HG03159 (cell line): ENCODE measurements around the gene ALG5.
A peak's percentile ranks its signal among the peaks of the same experiment; 100 is the strongest.

Experiments used
- ATAC-seq: cut with Tn5 transposase; IDR thresholded peaks from one replicate; pipeline ENCODE4 v1.9.1; 2021; ENCODE audit warnings: mild to moderate bottlenecking, moderate library complexity; ENCODE audit not compliant: unreplicated experiment

Gene ALG5, protein sequence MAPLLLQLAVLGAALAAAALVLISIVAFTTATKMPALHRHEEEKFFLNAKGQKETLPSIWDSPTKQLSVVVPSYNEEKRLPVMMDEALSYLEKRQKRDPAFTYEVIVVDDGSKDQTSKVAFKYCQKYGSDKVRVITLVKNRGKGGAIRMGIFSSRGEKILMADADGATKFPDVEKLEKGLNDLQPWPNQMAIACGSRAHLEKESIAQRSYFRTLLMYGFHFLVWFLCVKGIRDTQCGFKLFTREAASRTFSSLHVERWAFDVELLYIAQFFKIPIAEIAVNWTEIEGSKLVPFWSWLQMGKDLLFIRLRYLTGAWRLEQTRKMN

DNA sequence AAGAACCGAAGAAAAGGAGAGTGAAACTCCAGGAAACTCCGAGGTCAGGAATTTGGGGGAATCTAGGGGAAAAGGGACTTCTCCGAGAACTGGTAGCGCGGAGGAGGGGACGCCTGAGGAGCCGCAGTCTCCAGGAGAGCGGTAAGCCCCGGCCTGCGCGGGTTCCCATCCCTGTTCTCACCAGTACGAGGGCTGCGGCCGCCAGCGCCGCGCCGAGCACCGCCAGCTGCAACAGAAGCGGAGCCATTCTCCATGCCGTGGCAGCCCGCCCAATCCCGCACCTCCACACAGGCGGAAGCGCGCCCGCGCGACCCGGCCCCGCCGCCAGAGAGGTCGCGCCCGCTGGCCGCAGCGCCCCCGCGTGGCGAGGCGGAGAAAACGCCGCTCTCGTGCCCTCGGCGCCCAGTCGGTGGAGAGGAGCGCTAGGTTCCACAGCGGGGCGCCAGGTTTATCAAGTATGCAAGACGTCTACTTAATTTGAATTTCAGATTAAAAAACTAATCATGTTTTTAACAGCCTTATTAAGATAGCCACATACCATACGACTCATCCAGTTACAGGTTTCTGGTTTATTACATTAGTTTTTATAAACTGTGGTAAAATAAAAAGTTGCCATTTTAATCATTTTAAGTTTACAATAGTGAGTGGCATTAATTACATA lies at the start of gene ALG5:
ALG5 (minus strand) TSS at position 287 of the 661 bp plus-strand sequence; CDS start at position 247, 40 bp downstream.
- ATAC-seq, result peak; percentile 67

DNA sequence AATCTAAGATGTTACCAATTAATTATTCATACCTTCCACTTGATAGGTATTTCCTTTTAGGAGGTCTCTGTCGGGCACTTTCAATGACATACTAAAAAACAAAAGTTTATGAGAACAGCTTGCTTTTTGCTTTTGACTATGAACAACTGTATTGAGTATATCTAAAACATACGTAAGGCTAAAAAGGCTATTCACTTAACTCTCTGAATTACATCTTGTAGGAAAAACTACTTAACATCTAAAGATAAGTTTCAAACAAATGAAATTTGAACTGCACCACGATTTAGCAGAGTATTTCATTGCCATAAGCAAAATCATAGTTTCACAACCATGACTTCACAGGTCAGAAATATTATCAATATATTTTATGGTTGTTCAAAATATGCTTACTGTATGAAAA lies 48.7 kb upstream of the ALG5 start:
- ATAC-seq, result no peak

DNA sequence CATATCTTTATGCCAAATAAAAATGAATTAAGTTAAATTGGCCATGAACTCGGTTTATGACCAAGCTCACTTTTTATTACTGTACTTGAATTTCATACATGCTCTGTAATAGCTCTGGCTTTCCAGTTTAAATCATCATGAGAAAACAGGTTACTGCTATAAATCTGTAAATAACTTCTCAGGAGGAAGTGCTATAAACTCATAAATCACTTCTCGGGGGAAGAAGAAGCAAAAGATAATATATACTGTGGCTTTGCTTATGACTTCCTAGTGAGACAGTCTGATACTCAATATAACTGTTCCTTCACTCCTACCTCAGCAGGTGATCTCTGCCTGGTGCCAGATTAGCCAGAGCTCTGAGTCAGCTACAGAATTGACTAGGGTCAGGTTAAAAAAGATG lies 47.9 kb upstream of the ALG5 start:
- no peak for ATAC-seq

DNA sequence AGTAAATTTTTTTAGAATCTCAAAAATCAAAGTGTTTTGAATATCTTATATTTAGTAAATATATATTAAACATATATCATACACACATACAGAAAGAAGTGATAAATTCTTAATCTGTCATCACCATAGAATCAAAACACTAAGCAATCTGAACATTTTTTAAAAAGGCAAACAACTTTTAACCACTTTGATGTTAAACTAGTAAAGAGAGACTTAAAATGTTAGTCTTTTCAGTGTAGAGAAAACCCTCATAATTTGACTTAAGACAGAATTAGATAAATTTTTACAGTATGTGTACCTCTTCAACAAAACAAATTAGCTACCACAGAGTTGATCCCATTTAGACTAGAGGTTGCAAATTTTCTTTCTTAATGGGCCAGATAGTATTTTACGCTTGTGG lies 46.9 kb upstream of the ALG5 start:
- no peak for ATAC-seq

DNA sequence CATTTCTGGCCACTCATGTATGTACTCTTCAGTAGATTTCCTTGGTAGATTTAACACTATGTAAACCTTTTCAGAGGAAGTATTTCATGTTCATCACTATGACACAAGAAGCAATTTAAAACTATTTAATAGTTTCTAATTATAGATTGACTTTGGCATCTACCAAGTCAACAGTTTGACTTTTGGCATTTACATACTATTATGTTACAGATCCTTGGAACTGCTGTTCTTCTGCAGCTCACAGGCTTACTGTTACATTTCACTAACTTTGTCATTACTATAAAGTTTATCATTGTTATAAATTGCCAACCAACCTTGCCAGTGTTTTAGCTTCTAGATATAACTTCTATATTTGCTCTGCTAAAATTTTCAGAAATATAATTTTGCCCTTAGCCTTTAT lies 41.6 kb upstream of the ALG5 start:
- ATAC-seq, result no peak

DNA sequence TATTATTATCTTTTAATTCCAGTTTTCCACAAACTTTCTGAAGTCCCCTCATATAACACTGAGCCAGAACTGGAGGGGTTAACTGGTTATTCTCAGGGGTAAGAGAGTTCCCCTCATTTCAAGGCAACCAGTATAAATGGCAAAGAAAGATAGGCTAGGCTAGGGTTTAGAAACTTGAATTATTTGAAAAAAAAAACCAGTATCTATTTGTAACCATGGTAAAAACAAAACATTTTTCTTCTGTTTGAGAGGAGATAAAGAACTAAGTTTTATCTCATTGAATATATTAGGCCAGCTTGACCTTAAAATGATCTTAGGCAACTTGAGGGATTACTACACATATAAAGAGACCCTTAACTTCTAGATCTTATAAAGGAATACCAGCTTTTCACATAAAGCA lies 40.8 kb upstream of the ALG5 start:
- ATAC-seq, result no peak

DNA sequence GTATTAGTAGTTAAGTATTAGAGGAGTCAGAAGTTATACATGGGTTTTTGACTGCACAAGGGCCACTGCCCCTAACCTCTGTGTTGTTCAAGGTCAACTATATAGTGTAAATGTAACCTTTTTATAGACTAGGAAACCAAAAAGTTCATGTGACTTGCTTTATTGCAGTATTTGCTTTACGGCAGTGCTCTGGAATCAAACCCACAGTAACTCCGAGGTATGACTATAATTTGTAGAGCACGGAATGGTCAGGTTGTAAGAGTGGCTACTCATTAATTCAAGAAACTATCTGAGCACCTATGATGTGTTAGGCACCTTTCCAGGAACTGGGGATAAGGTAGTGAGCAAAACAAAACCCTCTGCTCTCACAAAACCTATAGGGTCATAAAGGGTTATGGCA lies 38.1 kb upstream of the ALG5 start:
- ATAC-seq, result no peak

DNA sequence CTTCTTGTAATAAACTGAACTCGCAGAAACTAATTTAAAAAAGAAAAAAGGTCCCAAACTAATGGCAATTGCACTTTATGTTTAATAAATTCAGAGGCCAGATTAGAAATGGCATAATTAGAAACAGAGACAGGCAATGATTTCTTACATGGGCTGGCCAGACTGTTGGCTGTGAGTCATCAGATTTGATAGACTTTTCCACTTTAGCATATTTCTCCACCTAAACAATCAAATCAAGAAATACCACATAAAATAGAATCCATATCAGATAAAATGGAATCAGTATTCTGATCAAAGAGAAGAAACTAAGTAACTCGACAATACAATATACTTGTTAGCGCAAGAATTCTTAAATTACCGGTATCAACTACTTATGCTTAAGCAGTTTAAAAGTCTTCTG lies 30.5 kb upstream of the ALG5 start:
- no peak for ATAC-seq

DNA sequence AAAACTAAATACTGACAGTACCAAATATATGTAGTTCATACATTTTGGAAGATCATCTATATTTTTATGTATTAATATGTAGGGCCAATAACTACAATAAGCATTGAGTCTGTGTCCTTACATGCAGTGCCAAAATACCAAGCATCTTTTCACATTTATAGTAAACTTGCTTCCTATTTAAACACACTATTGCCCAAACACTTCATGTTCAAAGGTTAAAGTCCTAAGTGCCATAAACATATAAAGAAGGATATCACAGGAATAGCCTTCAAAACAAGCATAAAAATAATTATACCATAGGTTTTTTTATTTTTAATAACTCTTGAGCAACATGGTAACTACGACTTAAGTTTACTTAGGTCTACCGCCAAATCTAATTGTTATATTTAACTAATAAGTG lies 28.5 kb upstream of the ALG5 start:
- no peak for ATAC-seq

DNA sequence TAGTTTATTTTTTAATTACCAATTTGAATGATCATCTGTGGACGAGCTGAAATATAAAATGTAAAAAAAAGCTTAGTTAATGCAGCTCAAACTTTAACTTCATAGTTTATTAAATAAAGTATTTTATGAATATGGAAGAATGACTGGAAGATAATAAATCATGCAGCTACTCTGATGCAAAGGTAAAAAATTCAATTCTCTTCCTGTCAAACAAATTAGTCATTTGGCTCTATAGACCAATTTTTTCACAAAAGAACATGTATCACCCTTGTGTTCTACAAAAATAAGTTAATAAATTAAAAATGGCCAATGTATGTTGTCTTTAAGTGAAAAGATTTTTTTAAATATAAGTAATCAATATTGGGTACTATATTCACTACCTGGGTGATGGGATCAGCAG lies 27.6 kb upstream of the ALG5 start:
- ATAC-seq, result no peak

DNA sequence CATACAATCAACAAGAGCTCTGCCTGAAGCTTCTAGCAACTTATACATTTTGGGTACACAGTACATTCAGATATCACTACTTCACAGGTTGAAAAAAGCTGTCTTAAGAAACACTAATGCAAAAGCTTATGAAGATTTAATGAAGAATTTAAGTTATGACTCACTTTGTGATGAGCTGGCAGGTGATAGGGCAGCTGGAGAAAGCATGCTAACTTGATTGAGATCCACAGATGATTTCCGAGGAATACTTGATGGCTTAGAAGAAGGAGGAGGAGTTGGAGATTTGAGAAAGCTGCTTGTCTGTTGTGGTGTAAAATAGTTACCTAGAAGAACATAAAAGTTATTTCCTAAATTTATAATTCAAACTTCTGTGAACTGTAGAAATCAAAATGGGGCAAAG lies 24.7 kb upstream of the ALG5 start:
- no peak for ATAC-seq

DNA sequence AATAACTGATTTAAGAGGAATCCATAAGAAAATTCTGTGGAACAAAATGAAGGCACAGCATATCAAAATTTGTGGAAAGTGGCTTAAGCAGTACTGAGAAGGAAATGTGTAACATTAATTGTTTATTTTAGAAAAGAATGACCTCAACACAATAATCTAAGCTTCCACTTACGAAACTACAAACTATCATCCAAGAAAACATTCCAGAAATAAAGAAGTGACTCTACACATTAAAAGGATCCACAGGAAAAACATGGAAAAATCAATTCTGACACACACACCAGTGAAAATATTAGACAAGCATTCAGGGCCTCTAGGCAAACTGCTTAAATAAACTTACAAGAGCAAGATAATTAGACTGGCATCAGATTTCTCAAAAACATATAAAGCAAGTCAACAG lies 15.5 kb upstream of the ALG5 start:
- ATAC-seq, result no peak

DNA sequence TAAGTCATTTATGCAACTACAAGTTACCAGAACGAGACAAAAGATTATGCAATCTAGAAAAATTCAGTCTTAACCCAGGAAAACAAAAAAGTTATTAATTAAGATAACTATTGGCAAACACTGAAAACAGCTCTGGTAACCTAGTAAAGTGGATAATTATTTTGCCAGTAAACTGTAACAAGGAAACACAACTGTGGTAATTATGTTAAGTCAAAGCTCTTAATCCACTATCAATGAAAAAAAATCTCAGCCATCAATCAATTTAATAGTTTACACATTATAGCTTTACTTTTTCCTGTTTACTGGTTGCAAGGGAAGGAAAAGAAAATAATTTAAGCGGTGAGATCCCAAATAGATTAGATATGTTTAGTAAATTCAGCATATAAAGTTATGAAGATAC lies 12.6 kb upstream of the ALG5 start:
- ATAC-seq, result no peak

DNA sequence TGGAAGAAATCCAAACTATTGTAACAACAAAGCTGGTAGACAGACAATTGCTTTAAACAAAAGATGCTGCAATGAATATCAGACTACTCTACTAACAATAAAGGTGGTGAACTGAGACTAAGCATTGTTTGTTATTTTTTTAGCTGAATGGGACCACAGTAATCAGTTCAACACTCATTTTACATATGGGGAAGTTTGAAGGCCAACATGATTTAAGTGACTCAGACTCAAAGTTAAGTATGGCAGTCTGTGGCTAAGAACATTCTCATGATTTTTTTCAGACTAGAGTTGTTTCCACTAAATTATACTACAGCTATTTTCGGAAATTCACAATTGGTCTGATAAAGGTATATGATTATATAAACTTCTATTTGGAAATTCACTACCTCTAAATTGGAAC lies 11.9 kb upstream of the ALG5 start:
- ATAC-seq, result no peak

DNA sequence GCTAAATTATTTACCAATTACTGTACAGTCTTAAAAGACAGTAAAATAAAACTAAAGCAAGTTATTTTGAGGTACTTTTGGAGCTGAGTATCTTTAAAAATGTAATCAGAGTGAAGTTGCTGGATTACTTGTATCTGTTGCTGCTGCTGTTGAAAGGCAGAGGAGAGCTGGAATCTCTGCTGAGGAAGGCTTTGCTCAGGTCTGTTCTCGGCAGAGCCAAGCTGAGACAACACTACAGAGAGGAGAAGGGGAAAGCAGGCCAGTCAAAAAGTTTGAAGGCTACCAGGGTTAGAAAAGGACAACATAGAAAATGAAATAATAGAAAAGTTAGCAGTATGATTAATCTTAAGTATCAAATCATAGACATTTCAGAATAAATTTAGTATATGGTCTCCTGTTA lies 11.3 kb upstream of the ALG5 start:
- ATAC-seq, result no peak

DNA sequence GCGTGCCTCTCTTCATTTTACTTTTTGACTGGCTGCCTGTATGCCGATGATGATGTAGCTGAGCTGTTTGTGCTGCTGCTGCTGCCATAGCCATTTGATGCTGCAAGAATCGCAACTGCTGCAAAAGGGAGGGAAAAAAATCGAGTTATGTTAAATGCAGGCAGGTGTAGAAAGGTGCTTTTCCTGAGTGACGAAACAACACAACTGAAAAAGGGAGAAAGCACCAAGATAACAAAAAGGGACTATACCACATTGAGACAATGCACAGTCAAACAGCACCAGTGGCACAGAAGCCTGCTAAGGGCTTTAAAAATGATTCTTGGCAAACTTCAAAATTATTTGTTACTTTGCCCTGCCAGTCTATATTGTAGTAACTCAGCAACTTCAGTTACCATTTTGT lies 10.6 kb upstream of the ALG5 start:
- ATAC-seq, result no peak

DNA sequence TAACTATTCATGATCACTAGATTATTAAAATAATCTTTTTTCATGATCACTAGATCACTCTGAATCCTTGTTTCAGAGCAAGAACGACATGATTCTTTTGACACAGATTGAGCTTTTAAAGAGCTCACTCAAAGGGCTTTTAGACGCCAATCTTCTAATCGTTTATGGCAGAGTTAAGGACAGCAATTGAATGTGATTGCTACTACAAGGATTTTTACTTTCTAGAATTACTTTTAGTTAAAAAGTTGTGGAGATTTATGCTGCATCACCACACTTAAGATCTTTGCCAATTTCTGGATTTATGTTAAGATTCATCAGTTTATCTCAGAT lies 2.7 kb upstream of the ALG5 start:
- no peak for ATAC-seq

DNA sequence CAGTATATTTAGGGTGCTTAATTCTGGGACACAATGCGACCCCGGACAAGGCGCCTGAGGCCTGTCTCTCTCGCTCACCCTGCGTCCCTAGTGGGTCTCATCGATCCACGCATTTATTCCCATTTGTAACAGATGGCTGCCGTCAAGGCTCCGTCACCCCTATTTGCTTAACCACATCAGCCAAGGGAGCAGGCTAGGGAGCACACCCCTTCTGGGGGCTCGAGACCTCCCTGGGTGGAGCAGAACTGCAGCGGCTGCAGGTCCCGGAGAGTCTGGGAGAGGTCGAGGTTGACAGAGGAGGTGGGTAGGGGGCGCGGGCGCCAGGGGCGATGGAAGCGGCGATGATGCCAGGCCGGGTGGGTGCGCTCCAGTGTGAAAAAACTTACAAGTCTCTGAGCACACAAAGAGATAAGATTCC lies 507 bp downstream of the ALG5 start:
- no peak for ATAC-seq

DNA sequence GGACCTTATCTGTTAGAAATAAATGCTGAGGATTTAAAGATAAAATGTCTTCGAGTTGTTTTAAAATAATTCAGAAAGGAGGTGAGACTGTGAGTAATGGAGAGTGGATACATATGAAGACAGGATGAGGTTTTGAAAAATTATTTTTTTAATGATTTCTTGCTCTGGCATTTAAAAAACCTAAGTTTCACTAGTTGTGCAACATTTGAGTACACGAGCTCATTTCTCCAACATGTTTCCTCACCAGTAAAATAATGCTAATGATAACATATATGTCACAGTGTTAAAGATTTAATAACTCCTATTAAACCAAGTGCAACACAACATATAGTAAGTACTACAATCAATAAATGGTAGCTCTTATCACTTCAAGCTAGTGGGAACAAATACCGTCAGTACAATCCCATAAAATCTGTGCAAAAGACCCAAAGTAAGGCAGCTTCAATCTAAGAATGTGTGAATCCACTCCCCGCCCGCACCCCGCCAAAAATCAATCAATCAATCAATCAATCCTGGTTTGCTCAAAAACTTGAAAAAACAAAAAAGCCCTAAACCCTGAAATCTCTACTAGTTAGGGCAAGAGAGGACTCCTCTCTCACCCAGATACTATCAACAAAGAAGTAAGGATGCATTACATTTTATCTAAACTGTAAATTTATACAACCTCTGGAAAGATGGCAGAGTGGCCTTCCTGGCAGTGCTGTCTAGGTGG lies 1.3 kb downstream of the ALG5 start:
- ATAC-seq, result no peak

DNA sequence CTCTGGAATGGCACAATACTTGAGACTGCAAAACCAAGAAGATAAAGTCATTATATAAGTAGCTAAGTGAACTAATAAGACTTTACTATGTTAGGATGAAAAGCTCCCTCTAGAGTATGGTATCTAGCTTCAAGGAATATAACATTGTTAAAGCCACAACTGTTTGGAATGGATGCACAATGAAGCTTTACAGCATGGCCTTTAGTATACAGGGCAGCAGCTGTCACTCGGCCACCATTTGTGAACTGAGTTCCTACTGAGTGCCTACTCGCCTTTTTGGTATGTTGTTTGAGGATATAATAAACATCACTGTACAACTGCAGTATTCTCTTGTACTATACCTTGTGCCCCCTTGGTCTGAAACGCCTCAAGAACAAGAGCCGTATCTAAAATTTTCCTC lies 6.8 kb downstream of the ALG5 start:
- ATAC-seq, result no peak

DNA sequence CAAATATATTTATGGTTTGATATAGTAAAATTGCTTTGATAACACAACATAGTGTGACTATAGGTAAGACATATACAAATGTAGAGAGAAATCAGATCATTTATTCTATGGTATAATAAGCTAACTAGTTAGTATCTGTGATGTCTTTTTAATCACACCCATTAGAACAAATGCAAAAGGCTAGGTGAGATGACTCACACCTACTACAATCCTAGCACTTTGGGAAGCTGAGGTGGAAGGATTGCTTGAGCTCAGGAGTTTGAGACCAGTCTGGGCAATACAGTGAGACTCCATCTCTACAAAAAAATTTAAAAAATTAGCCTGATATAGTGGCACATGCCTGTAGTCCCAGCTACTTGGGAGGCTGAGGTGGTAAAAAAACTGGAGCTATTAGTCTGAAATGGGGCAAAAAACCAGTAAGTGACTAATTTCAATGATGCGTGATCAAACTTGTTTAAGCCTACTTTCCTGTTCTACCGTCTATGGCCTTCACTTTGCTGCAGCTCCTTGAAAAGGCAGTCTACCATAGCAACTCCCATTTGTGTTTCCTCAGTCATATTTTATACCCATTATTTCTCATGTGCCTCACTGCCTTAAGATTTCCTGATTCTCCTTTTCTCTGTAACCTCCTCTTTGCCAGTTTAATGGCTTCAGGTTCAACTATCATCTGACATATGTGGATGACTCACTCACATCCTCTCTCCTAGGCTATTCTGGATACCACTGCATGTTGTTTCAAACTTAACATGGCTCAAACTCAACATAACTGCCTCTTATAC lies 12.5 kb downstream of the ALG5 start:
- no peak for ATAC-seq
